Measurements from ENCODE around the gene BAD. TPM values are rescaled to one million over a fixed set of nuclear protein-coding genes. Genes with fewer than 3 reads are reported as not detected.

BAD gene
- total RNA-seq, 6 experiments from 2014 or later, result 22.0 to 53.8 (median 26.0) TPM

- H3K4me1 ChIP-seq, result peaks cover 0 to 12% (median 6%) of the 10 kb centered on the region in 4 donors
- TF ChIP-seq POLR2A (IDR thresholded peaks at IDR 0.05) (no peak), CTCF (IDR thresholded peaks at IDR 0.05) (no peak)
Measured at GRCh38 chr11:64284962-64285884, 758 bp upstream of the BAD start, which contains the start of gene GPR137. GPR137 (plus strand) TSS chr11:64285848; CDS start chr11:64286525, 677 bp downstream.

GRCh38 chr11:64283092-64283491 lies 1.4 kb downstream of the BAD start:
- Histone ChIP-seq H3K4me3 (no peak overlapping the region), H3K27ac (no peak overlapping the region), H3K9me3 (no peaks in the 10 kb centered on the region), H3K36me3 (peaks cover 0 to 4% (median 0%) of the 10 kb centered on the region in 4 donors), H3K4me1 (peaks cover 0 to 12% (median 6%) of the 10 kb centered on the region in 4 donors), H3K27me3 (no peaks in the 10 kb centered on the region)
- DNase-seq (no peak), ATAC-seq (no peak)
- 100% methylated on average over 3 of the region's 3 CpGs for WGBS (ENCODE audit: insufficient coverage, low coverage, low lambda C conversion rate, missing lambda C conversion rate)
- intact Hi-C loops (cut with DNase I), result no loop called here
- TF ChIP-seq POLR2A (IDR thresholded peaks at IDR 0.05) (no peak), CTCF (IDR thresholded peaks at IDR 0.05) (no peak)

More at GRCh38 chr11:64284962-64285884, 758 bp upstream of the BAD start, which contains the start of gene GPR137:
- H3K9me3 ChIP-seq, result no peaks in the 10 kb centered on the region
- H3K4me3 ChIP-seq, result peak within 1 kb of the TSS; percentile 65 to 96 (median 93)
- H3K27ac ChIP-seq, result peak within 1 kb of the TSS; percentile 68 to 95 (median 83)
- 0% methylated on average over 20 of the region's 102 CpGs for WGBS (ENCODE audit: insufficient coverage, low coverage, low lambda C conversion rate, missing lambda C conversion rate)
- no peaks in the 10 kb centered on the region for H3K27me3 ChIP-seq
- intact Hi-C loops (cut with DNase I), result no loop called here
- H3K36me3 ChIP-seq, result no peaks in the 10 kb centered on the region
- DNase-seq (peak; percentile 86 to 91 (median 91)), ATAC-seq (peak; percentile 62 to 84 (median 66))

- Histone ChIP-seq H3K4me1 (peaks cover 0 to 12% (median 6%) of the 10 kb centered on the region in 4 donors), H3K36me3 (peaks cover 0 to 8% (median 0%) of the 10 kb centered on the region in 4 donors), H3K9me3 (no peaks in the 10 kb centered on the region), H3K27me3 (no peaks in the 10 kb centered on the region), H3K27ac (no peak overlapping the region), H3K4me3 (no peak overlapping the region)
- DNase-seq (no peak), ATAC-seq (no peak)
- WGBS (ENCODE audit: insufficient coverage, low coverage, low lambda C conversion rate, missing lambda C conversion rate), result 94% methylated on average over 22 of the region's 22 CpGs
- intact Hi-C loops (cut with DNase I), result no loop called here
- TF ChIP-seq POLR2A (IDR thresholded peaks at IDR 0.05) (no peak), CTCF (IDR thresholded peaks at IDR 0.05) (no peak)
Measured at GRCh38 chr11:64281957-64282770, 2.3 kb downstream of the BAD start.

- Histone ChIP-seq H3K9me3 (no peaks in the 10 kb centered on the region), H3K27me3 (no peaks in the 10 kb centered on the region), H3K4me1 (peaks cover 0 to 4% (median 1%) of the 10 kb centered on the region in 4 donors), H3K27ac (no peak overlapping the region), H3K36me3 (peaks cover 0 to 14% (median 2%) of the 10 kb centered on the region in 4 donors), H3K4me3 (no peak overlapping the region)
- WGBS (ENCODE audit: insufficient coverage, low coverage, low lambda C conversion rate, missing lambda C conversion rate), result 89% methylated on average over 7 of the region's 8 CpGs
- TF ChIP-seq CTCF (IDR thresholded peaks at IDR 0.05), result no peak
- no peak for TF ChIP-seq POLR2A (IDR thresholded peaks at IDR 0.05)
- DNase-seq, result no peak
- ATAC-seq, result no peak
- intact Hi-C loops (cut with DNase I), result no loop called here
Measured at GRCh38 chr11:64278576-64279190, 5.8 kb downstream of the BAD start.

All from right lobe of liver (tissue), 6 donors.